ENCODE results near the gene CPEB1. TPM values are rescaled to one million over a fixed set of nuclear protein-coding genes. Genes with fewer than 3 reads are reported as not detected.

Gene CPEB1
- total RNA-seq, 4 donors from 2014 or later: 0.13 to 4.0 (median 1.4) TPM

GRCh38 chr15:82670699-82671098 lies 23.5 kb upstream of the CPEB1 start:
- Histone ChIP-seq H3K27ac (no peak overlapping the region), H3K4me3 (no peak overlapping the region), H3K27me3 (no peaks in the 10 kb centered on the region), H3K36me3 (no peaks in the 10 kb centered on the region), H3K9me3 (no peaks in the 10 kb centered on the region), H3K4me1 (no peaks in the 10 kb centered on the region)
- no peak for DNase-seq
- 82 to 89% methylated on average over 4 of the region's 4 CpGs for WGBS, 2 donors
- intact Hi-C loops (cut with DNase I): no loop called here
- TF ChIP-seq CTCF (IDR thresholded peaks at IDR 0.05) (no peak), POLR2A (IDR thresholded peaks at IDR 0.05) (no peak)

GRCh38 chr15:82666606-82667005 lies 19.4 kb upstream of the CPEB1 start:
- Histone ChIP-seq H3K4me1 (no peaks in the 10 kb centered on the region), H3K4me3 (no peak overlapping the region), H3K27me3 (peaks cover 0 to 5% (median 0%) of the 10 kb centered on the region in 4 donors), H3K36me3 (no peaks in the 10 kb centered on the region), H3K9me3 (no peaks in the 10 kb centered on the region), H3K27ac (no peak overlapping the region)
- TF ChIP-seq POLR2A (IDR thresholded peaks at IDR 0.05) (no peak), CTCF (IDR thresholded peaks at IDR 0.05) (no peak)
- 90 to 94% methylated on average over 2 to 10 of the region's 10 CpGs for WGBS, 2 donors
- intact Hi-C loops (cut with DNase I): no loop called here
- no peak for DNase-seq

GRCh38 chr15:82664021-82664420 lies 16.9 kb upstream of the CPEB1 start:
- no peak for DNase-seq
- H3K9me3 ChIP-seq: no peaks in the 10 kb centered on the region
- intact Hi-C loops (cut with DNase I): no loop called here
- no peak overlapping the region for H3K4me3 ChIP-seq
- H3K27ac ChIP-seq: no peak overlapping the region
- WGBS, 2 donors: 69 to 88% methylated on average over 4 to 5 of the region's 5 CpGs
- H3K4me1 ChIP-seq: no peaks in the 10 kb centered on the region
- peaks cover 0 to 5% (median 0%) of the 10 kb centered on the region in 4 donors for H3K27me3 ChIP-seq
- TF ChIP-seq CTCF (IDR thresholded peaks at IDR 0.05): no peak
- no peak for TF ChIP-seq POLR2A (IDR thresholded peaks at IDR 0.05)
- H3K36me3 ChIP-seq: no peaks in the 10 kb centered on the region

- Histone ChIP-seq H3K4me3 (no peak overlapping the region), H3K27ac (no peak overlapping the region), H3K4me1 (no peaks in the 10 kb centered on the region), H3K9me3 (no peaks in the 10 kb centered on the region), H3K27me3 (peaks cover 0 to 5% (median 0%) of the 10 kb centered on the region in 4 donors), H3K36me3 (no peaks in the 10 kb centered on the region)
- intact Hi-C loops (cut with DNase I): no loop called here
- no peak for DNase-seq
- TF ChIP-seq POLR2A (IDR thresholded peaks at IDR 0.05): no peak
- WGBS, 2 donors: 9 to 26% methylated on average over 3 to 4 of the region's 4 CpGs
Observed at GRCh38 chr15:82663186-82663600, 16.0 kb upstream of the CPEB1 start.

GRCh38 chr15:82662641-82663040 lies 15.5 kb upstream of the CPEB1 start:
- 57 to 86% methylated on average over 3 to 9 of the region's 9 CpGs for WGBS, 2 donors
- H3K36me3 ChIP-seq: no peaks in the 10 kb centered on the region
- H3K4me1 ChIP-seq: no peaks in the 10 kb centered on the region
- no peak for TF ChIP-seq CTCF (IDR thresholded peaks at IDR 0.05)
- H3K9me3 ChIP-seq: no peaks in the 10 kb centered on the region
- H3K27me3 ChIP-seq: peaks cover 0 to 5% (median 0%) of the 10 kb centered on the region in 4 donors
- no peak for DNase-seq
- no peak overlapping the region for H3K4me3 ChIP-seq
- H3K27ac ChIP-seq: no peak overlapping the region
- intact Hi-C loops (cut with DNase I): no loop called here

- Histone ChIP-seq H3K27ac (no peak overlapping the region), H3K4me1 (no peaks in the 10 kb centered on the region), H3K4me3 (no peak overlapping the region), H3K9me3 (no peaks in the 10 kb centered on the region), H3K36me3 (no peaks in the 10 kb centered on the region), H3K27me3 (peaks cover 0 to 5% (median 0%) of the 10 kb centered on the region in 4 donors)
- 59 to 62% methylated on average over 1 of the region's 1 CpG for WGBS, 2 donors
- TF ChIP-seq POLR2A (IDR thresholded peaks at IDR 0.05): no peak
- no peak for TF ChIP-seq CTCF (IDR thresholded peaks at IDR 0.05)
- DNase-seq: no peak
- intact Hi-C loops (cut with DNase I): no loop called here
Observed at GRCh38 chr15:82660378-82660777, 13.2 kb upstream of the CPEB1 start.

All from esophagus squamous epithelium (tissue), 5 donors.